H9 (cell line): Measurements from ENCODE around the gene TNK2. TPM values are rescaled to one million over a fixed set of nuclear protein-coding genes. Genes with fewer than 3 reads are reported as not detected.
A peak's percentile ranks its signal among the peaks of the same experiment; 100 is the strongest.

Source experiments
- DNase-seq: peaks from one replicate; pipeline ENCODE4 v3.0.0-alpha.2; 2017
- H2AFZ ChIP-seq: one replicate; pipeline ENCODE4 v1.6.1; 2013; ENCODE audit warnings: mild to moderate bottlenecking, low read length, control low read depth, moderate library complexity
- H2AK5ac ChIP-seq: 2 replicates; pipeline ENCODE4 v1.6.1; 2013; ENCODE audit warnings: low read length, control low read depth, mixed read lengths; ENCODE audit not compliant: insufficient read length
- H2BK120ac ChIP-seq: one replicate; pipeline ENCODE4 v1.6.1; 2013; ENCODE audit warnings: low read depth, mild to moderate bottlenecking, low read length, control low read depth, inconsistent platforms; ENCODE audit not compliant: poor library complexity, severe bottlenecking
- H2BK12ac ChIP-seq: 2 replicates; pipeline ENCODE4 v1.6.1; 2013; ENCODE audit warnings: low read length, control low read depth, mixed read lengths, low read depth; ENCODE audit not compliant: insufficient read length
- H2BK15ac ChIP-seq: 2 replicates; pipeline ENCODE4 v1.6.1; 2013; ENCODE audit warnings: low read depth, low read length, control low read depth
- H2BK20ac ChIP-seq: one replicate; pipeline ENCODE4 v1.6.1; 2013; ENCODE audit warnings: low read depth, mild to moderate bottlenecking, low read length, control low read depth, inconsistent platforms; ENCODE audit not compliant: poor library complexity, severe bottlenecking
- H2BK5ac ChIP-seq: 2 replicates; pipeline ENCODE4 v1.6.1; 2013; ENCODE audit warnings: low read length, control low read depth, mixed read lengths; ENCODE audit not compliant: insufficient read length
- H3K14ac ChIP-seq: 2 replicates; pipeline ENCODE4 v1.6.1; 2013; ENCODE audit warnings: low read length, control low read depth; ENCODE audit not compliant: insufficient read depth
- H3K18ac ChIP-seq: 2 replicates; pipeline ENCODE4 v1.6.1; 2013; ENCODE audit warnings: low read depth, mild to moderate bottlenecking, mixed read lengths, low read length, control low read depth; ENCODE audit not compliant: insufficient read length
- H3K23ac ChIP-seq: 2 replicates; pipeline ENCODE4 v1.6.1; 2013; ENCODE audit warnings: low read length, control low read depth, mixed read lengths, low read depth; ENCODE audit not compliant: insufficient read length
- H3K23me2 ChIP-seq: 2 replicates; pipeline ENCODE4 v1.6.1; 2013; ENCODE audit warnings: low read depth, mild to moderate bottlenecking, mixed read lengths, low read length, control low read depth; ENCODE audit not compliant: insufficient read length, poor library complexity, severe bottlenecking
- H3K27ac ChIP-seq: 2 replicates; pipeline ENCODE4 v1.5.1; 2013; ENCODE audit warnings: low read length, control low read depth, mixed read lengths, low read depth; ENCODE audit not compliant: insufficient read length
- H3K27me3 ChIP-seq: 2 replicates; pipeline ENCODE4 v1.6.1; 2013; ENCODE audit warnings: low read length, control low read depth, inconsistent platforms; ENCODE audit not compliant: insufficient read depth
- H3K4ac ChIP-seq: 2 replicates; pipeline ENCODE4 v1.6.1; 2013; ENCODE audit warnings: low read depth, mild to moderate bottlenecking, control low read depth, inconsistent platforms, low read length, moderate library complexity
- H3K4me1 ChIP-seq: 2 replicates; pipeline ENCODE4 v1.6.1; 2013; ENCODE audit warnings: low read length, control low read depth, inconsistent platforms; ENCODE audit not compliant: insufficient read depth
- H3K4me2 ChIP-seq: 2 replicates; pipeline ENCODE4 v1.6.1; 2013; ENCODE audit warnings: low read length, control low read depth, mixed read lengths; ENCODE audit not compliant: insufficient read length, insufficient read depth
- H3K56ac ChIP-seq: 2 replicates; pipeline ENCODE4 v1.6.1; 2013; ENCODE audit warnings: low read depth, mild to moderate bottlenecking, mixed read lengths, low read length, control low read depth; ENCODE audit not compliant: insufficient read length
- H3K79me1 ChIP-seq: 2 replicates; pipeline ENCODE4 v1.6.1; 2013; ENCODE audit warnings: low read depth, mild to moderate bottlenecking, moderate library complexity, low read length, control low read depth, inconsistent platforms; ENCODE audit not compliant: insufficient read depth, poor library complexity, severe bottlenecking
- H3K79me2 ChIP-seq: 2 replicates; pipeline ENCODE4 v1.6.1; 2013; ENCODE audit warnings: low read length, control low read depth, inconsistent platforms; ENCODE audit not compliant: insufficient read depth
- H3K9ac ChIP-seq: 2 replicates; pipeline ENCODE4 v1.6.1; 2013; ENCODE audit warnings: low read length, control low read depth, mixed read lengths; ENCODE audit not compliant: insufficient read length; ENCODE audit errors: extremely low read depth
- H3K9me3 ChIP-seq: one replicate; pipeline ENCODE4 v1.6.1; 2013; ENCODE audit warnings: low read depth, low read length, inconsistent platforms; ENCODE audit not compliant: control insufficient read depth
- H3T11ph ChIP-seq: one replicate; pipeline ENCODE4 v1.6.1; 2013; ENCODE audit warnings: mild to moderate bottlenecking, low read length, control low read depth, inconsistent platforms
- H4K20me1 ChIP-seq: one replicate; pipeline ENCODE4 v1.6.1; 2013; ENCODE audit not compliant: control insufficient read depth, insufficient read length, insufficient read depth
- H4K5ac ChIP-seq: 2 replicates; pipeline ENCODE4 v1.6.1; 2013; ENCODE audit warnings: low read depth, mild to moderate bottlenecking, mixed read lengths, low read length, control low read depth; ENCODE audit not compliant: insufficient read length
- H4K8ac ChIP-seq: replicated peaks from 2 replicates; pipeline ENCODE4 v1.6.1; 2013; ENCODE audit warnings: low read length, control low read depth, mixed read lengths, low read depth; ENCODE audit not compliant: insufficient read length
- H4K91ac ChIP-seq: 2 replicates; pipeline ENCODE4 v1.6.1; 2013; ENCODE audit warnings: low read depth, mild to moderate bottlenecking, moderate library complexity, mixed read lengths, low read length, control low read depth; ENCODE audit not compliant: insufficient read length
- H3K27ac Mint-ChIP-seq, 3 experiments: 2 replicates in 2 of 3; 3 replicates in 1 of 3; pipeline ENCODE4 v1.8.0; 2020 to 2021; ENCODE audit warnings: mixed read lengths in 3 of 3, mild to moderate bottlenecking in 1 of 3, moderate library complexity in 1 of 3
- H3K27me3 Mint-ChIP-seq: 2 replicates; pipeline ENCODE4 v1.8.0; 2021; ENCODE audit warnings: low read depth, mild to moderate bottlenecking, moderate library complexity, mixed read lengths
- H3K36me3 Mint-ChIP-seq, 3 experiments: 2 replicates in 2 of 3; 3 replicates in 1 of 3; pipeline ENCODE4 v1.8.0; 2020 to 2021; ENCODE audit warnings: low read depth in 3 of 3, mixed read lengths in 3 of 3; ENCODE audit not compliant: insufficient read depth in 1 of 3
- H3K4me1 Mint-ChIP-seq, 2 experiments: 2 replicates each; pipeline ENCODE4 v1.8.0; 2020; ENCODE audit warnings: mixed read lengths in 2 of 2
- H3K4me3 Mint-ChIP-seq, 2 experiments: 2 replicates in 1 of 2; 3 replicates in 1 of 2; pipeline ENCODE4 v1.8.0; 2020 to 2021; ENCODE audit warnings: mild to moderate bottlenecking in 2 of 2, mixed read lengths in 2 of 2, moderate library complexity in 1 of 2
- H3K9me3 Mint-ChIP-seq, 2 experiments: 2 replicates in 1 of 2; 3 replicates in 1 of 2; pipeline ENCODE4 v1.8.0; 2020; ENCODE audit warnings: mild to moderate bottlenecking in 2 of 2, mixed read lengths in 2 of 2, moderate library complexity in 1 of 2
- CTCF ChIP-seq: fragments of 200-600 bp; sonication (generic); conservative IDR thresholded peaks from 3 replicates; pipeline ENCODE4 v1.8.0; 2021; ENCODE audit warnings: antibody characterized with exemption, mild to moderate bottlenecking
- WGBS: extraction: QIAGEN DNeasy Blood & Tissue Kit; methylation state at CpG from one replicate; pipeline ENCODE4 v1.1.7; 2013; ENCODE audit warnings: missing lambda C conversion rate, low lambda C conversion rate, mixed read lengths; ENCODE audit not compliant: insufficient read length; ENCODE audit errors: extremely low coverage; 5-methylcytosine and 5-hydroxymethylcytosine counted together
- total RNA-seq: library from RNA; stranded (reverse); gene quantifications from 2 replicates; pipeline ENCODE4 v1.2.1, GENCODE V29; 2021

Gene TNK2
- total RNA-seq, 1 experiment from 2014 or later, result 34.5 TPM

- Histone ChIP-seq H2AK5ac (no peak overlapping the region), H2BK20ac (no peak overlapping the region), H2BK15ac (no peak overlapping the region), H4K20me1 (no peaks in the 10 kb centered on the region), H3K23ac (no peak overlapping the region), H4K8ac (no peak overlapping the region), H3K9me3 (no peaks in the 10 kb centered on the region), H2BK12ac (no peak overlapping the region), H3K4me1 (no peaks in the 10 kb centered on the region), H2AFZ (no peak overlapping the region), H3K4me2 (no peak overlapping the region), H4K91ac (no peak overlapping the region), H3T11ph (no peak overlapping the region), H3K27ac (no peak overlapping the region), H3K56ac (no peak overlapping the region), H4K5ac (no peak overlapping the region), H3K79me2 (no peaks in the 10 kb centered on the region), H3K18ac (no peak overlapping the region), H2BK120ac (no peak overlapping the region), H2BK5ac (no peak overlapping the region), H3K9ac (no peak overlapping the region), H3K23me2 (no peaks in the 10 kb centered on the region), H3K14ac (peak overlapping the region; percentile 52; the same call in 1 of the 2 replicates), H3K79me1 (no peaks in the 10 kb centered on the region), H3K4ac (no peak overlapping the region), H3K27me3 (no peaks in the 10 kb centered on the region)
- H3K4me1 Mint-ChIP-seq, result peaks cover 22% of the 10 kb centered on the region in 2 experiments
- H3K4me3 Mint-ChIP-seq, result no peak overlapping the region
- whole genome bisulfite sequencing, result no CpG with 5 or more reads among the region's 15 CpGs
- TF ChIP-seq CTCF, result no peak
- no peaks in the 10 kb centered on the region for H3K36me3 Mint-ChIP-seq
- no peak for DNase-seq
- peaks cover 0 to 3% of the 10 kb centered on the region in 2 experiments; a peak in 2 of 5 replicates for H3K9me3 Mint-ChIP-seq
- H3K27ac Mint-ChIP-seq, result no peak overlapping the region
- peaks cover 6% of the 10 kb centered on the region for H3K27me3 Mint-ChIP-seq
Measured at GRCh38 chr3:195856410-195857084, 51.8 kb downstream of the TNK2 start.
